OCI-M2 (cell line): Measurements from ENCODE around the gene PGA3.
"Not testable (repeated sequence)": the region's sequence is repeated elsewhere in the genome, so short reads cannot be mapped to it uniquely, and the experiment has no call there.

Source experiments
- DNase-seq: peaks from one replicate; lab custom pipeline; 2025; ENCODE audit not compliant: unreplicated experiment; lab: John Stamatoyannopoulos, UW

Gene PGA3

GRCh38 chr11:61202950-61203746 lies at the start of gene PGA3:
Gene PGA3, plus strand, starts transcription at chr11:61203515. Its CDS starts 50 bp downstream, at chr11:61203565.
- not testable (repeated sequence) for DNase-seq

- DNase-seq, result no peak
Observed at GRCh38 chr11:61153593-61154095, 49.7 kb upstream of the PGA3 start.

GRCh38 chr11:61154528-61154927 lies 48.8 kb upstream of the PGA3 start:
- DNase-seq, result no peak

GRCh38 chr11:61155312-61155711 lies 48.0 kb upstream of the PGA3 start:
- DNase-seq, result no peak

- no peak for DNase-seq
Observed at GRCh38 chr11:61155741-61156140, 47.6 kb upstream of the PGA3 start.

- no peak for DNase-seq
Observed at GRCh38 chr11:61157743-61158142, 45.6 kb upstream of the PGA3 start.

- DNase-seq, result no peak
Observed at GRCh38 chr11:61158691-61159381, 44.5 kb upstream of the PGA3 start.

- DNase-seq, result no peak
Observed at GRCh38 chr11:61160487-61161189, 42.7 kb upstream of the PGA3 start.

GRCh38 chr11:61161190-61162091 lies 41.9 kb upstream of the PGA3 start, which contains the start of gene VPS37C:
Gene VPS37C, minus strand, starts transcription at chr11:61161426. Its CDS starts 22,597 bp downstream, at chr11:61138829.
- DNase-seq, result peak; percentile 51

GRCh38 chr11:61162092-61162941 lies 41.0 kb upstream of the PGA3 start:
- DNase-seq, result peak; percentile 17

- DNase-seq, result no peak
Observed at GRCh38 chr11:61163021-61163420, 40.3 kb upstream of the PGA3 start.

GRCh38 chr11:61163714-61164605 lies 39.4 kb upstream of the PGA3 start:
- peak; percentile 53 for DNase-seq

GRCh38 chr11:61164606-61165424 lies 38.5 kb upstream of the PGA3 start:
- no peak for DNase-seq

- not testable (repeated sequence) for DNase-seq
Observed at GRCh38 chr11:61165785-61166184, 37.5 kb upstream of the PGA3 start.

GRCh38 chr11:61166331-61166730 lies 37.0 kb upstream of the PGA3 start:
- not testable (repeated sequence) for DNase-seq

GRCh38 chr11:61168042-61168688 lies 35.1 kb upstream of the PGA3 start:
- DNase-seq, result no peak

- no peak for DNase-seq
Observed at GRCh38 chr11:61168800-61169199, 34.5 kb upstream of the PGA3 start.
